22Rv1 (cell line): Measurements from ENCODE around the gene MLLT10.

Experiments used
- CTCF ChIP-seq: fragments of 450-650 bp; IDR thresholded peaks from 2 replicates; pipeline ENCODE4 v1.5.1; 2017; ENCODE audit warnings: mild to moderate bottlenecking
- ZFX ChIP-seq: fragments of 450-650 bp; IDR thresholded peaks from 2 replicates; pipeline ENCODE4 v1.6.1; 2017; ENCODE audit warnings: antibody characterized with exemption, borderline replicate concordance

GRCh38 chr10:21600804-21601433 lies 66.9 kb downstream of the MLLT10 start:
- no peak for TF ChIP-seq CTCF
- TF ChIP-seq ZFX, result no peak
